IMR-90 (cell line): Measurements from ENCODE around the gene AASS. TPM values are rescaled to one million over a fixed set of nuclear protein-coding genes. Genes with fewer than 3 reads are reported as not detected.

Experiments
- ATAC-seq: fragments of 200-7000 bp; cut with Tn5 transposase; 2 replicates; pipeline ENCODE4 v1.9.1; 2020; ENCODE audit warnings: low read depth, mild to moderate bottlenecking, moderate library complexity
- BruUV-seq: library from RNA; stranded (reverse); fragments of 400-500 nt; replicated peaks from 2 replicates; lab custom pipeline; 2021; lab: Mats Ljungman, UMichigan
- CTCF ChIA-PET: fragments of 300-600 bp; formaldehyde crosslinking; extraction: SDS; loops from one replicate; lab custom pipeline; 2021; ENCODE audit warnings: antibody characterized with exemption; lab: Yijun Ruan, JAX
- POLR2A ChIA-PET: fragments of 300-600 bp; sonication (Branson Sonifier 250); formaldehyde crosslinking; loops from one replicate; lab custom pipeline; 2022; ENCODE audit warnings: antibody characterized with exemption; ENCODE audit not compliant: unreplicated experiment; lab: Charles Lee
- DNase-seq: peaks from one replicate; pipeline ENCODE4 v3.0.0; 2013
- H2AFZ ChIP-seq: replicated peaks from 2 replicates; pipeline ENCODE3; 2013; ENCODE audit warnings: low read length, mild to moderate bottlenecking; ENCODE audit not compliant: poor library complexity
- H2AK5ac ChIP-seq: 2 replicates; pipeline ENCODE4 v1.6.1; 2013; ENCODE audit warnings: low read depth, low read length, inconsistent platforms
- H2AK9ac ChIP-seq: replicated peaks from 2 replicates; pipeline ENCODE3; 2013; ENCODE audit warnings: mild to moderate bottlenecking, low read depth, low read length, moderate library complexity; ENCODE audit not compliant: poor library complexity
- H2BK120ac ChIP-seq: 2 replicates; pipeline ENCODE4 v1.6.1; 2013; ENCODE audit warnings: low read depth, low read length, inconsistent platforms
- H2BK15ac ChIP-seq: 3 replicates; pipeline ENCODE4 v1.6.1; 2013; ENCODE audit warnings: low read depth, low read length, inconsistent platforms
- H2BK20ac ChIP-seq: 2 replicates; pipeline ENCODE4 v1.6.1; 2013; ENCODE audit warnings: low read depth, mild to moderate bottlenecking, inconsistent platforms, low read length, moderate library complexity
- H2BK5ac ChIP-seq: 2 replicates; pipeline ENCODE4 v1.6.1; 2013; ENCODE audit warnings: mild to moderate bottlenecking, low read depth, low read length, inconsistent platforms; ENCODE audit not compliant: poor library complexity, severe bottlenecking
- H3K14ac ChIP-seq: replicated peaks from 2 replicates; pipeline ENCODE4 v1.6.1; 2013; ENCODE audit warnings: low read depth, low read length, inconsistent platforms
- H3K18ac ChIP-seq: 2 replicates; pipeline ENCODE4 v1.6.1; 2013; ENCODE audit warnings: low read depth, low read length, control low read depth
- H3K23ac ChIP-seq: 2 replicates; pipeline ENCODE4 v1.6.1; 2013; ENCODE audit warnings: low read depth, low read length, inconsistent platforms
- H3K27ac ChIP-seq: 2 replicates; pipeline ENCODE4 v1.5.1; 2013; ENCODE audit warnings: mild to moderate bottlenecking, control low read depth, low read length; ENCODE audit not compliant: insufficient read depth
- H3K27me3 ChIP-seq: 2 replicates; pipeline ENCODE4 v1.6.1; 2013; ENCODE audit warnings: low read length; ENCODE audit not compliant: control insufficient read depth, insufficient read depth
- H3K36me3 ChIP-seq: 2 replicates; pipeline ENCODE4 v1.6.1; 2013; ENCODE audit warnings: low read length, mixed read lengths; ENCODE audit not compliant: control insufficient read depth, insufficient read depth
- H3K4ac ChIP-seq: 2 replicates; pipeline ENCODE4 v1.6.1; 2013; ENCODE audit warnings: low read depth, low read length, inconsistent platforms
- H3K4me1 ChIP-seq: 2 replicates; pipeline ENCODE4 v1.6.1; 2013; ENCODE audit warnings: low read length, mixed read lengths; ENCODE audit not compliant: control insufficient read depth, insufficient read depth
- H3K4me2 ChIP-seq: 2 replicates; pipeline ENCODE4 v1.6.1; 2013; ENCODE audit warnings: low read depth, mild to moderate bottlenecking, control low read depth, low read length, moderate library complexity
- H3K4me3 ChIP-seq: 2 replicates; pipeline ENCODE4 v1.5.1; 2013; ENCODE audit warnings: low read depth, mild to moderate bottlenecking, control low read depth, low read length, moderate library complexity; ENCODE audit not compliant: insufficient read depth
- H3K56ac ChIP-seq: 2 replicates; pipeline ENCODE4 v1.6.1; 2013; ENCODE audit warnings: low read length, inconsistent platforms; ENCODE audit not compliant: insufficient read depth; ENCODE audit errors: extremely low read depth
- H3K79me1 ChIP-seq, 2 experiments: 2 replicates each; pipeline ENCODE4 v1.6.1; 2013; ENCODE audit warnings: low read length in 2 of 2, inconsistent platforms in 1 of 2, low read depth in 1 of 2
- H3K9ac ChIP-seq: 2 replicates; pipeline ENCODE4 v1.6.1; 2013; ENCODE audit warnings: low read depth, low read length, control low read depth
- H3K9me1 ChIP-seq: 2 replicates; pipeline ENCODE4 v1.6.1; 2013; ENCODE audit warnings: low read length, inconsistent platforms; ENCODE audit not compliant: insufficient read depth
- H3K9me3 ChIP-seq: 2 replicates; pipeline ENCODE4 v1.6.1; 2013; ENCODE audit warnings: low read length; ENCODE audit not compliant: control insufficient read depth, insufficient read depth
- H4K20me1 ChIP-seq: 2 replicates; pipeline ENCODE4 v1.6.1; 2013; ENCODE audit warnings: low read length, inconsistent platforms; ENCODE audit not compliant: insufficient read depth
- H4K5ac ChIP-seq: 2 replicates; pipeline ENCODE4 v1.6.1; 2013; ENCODE audit warnings: mild to moderate bottlenecking, low read depth, low read length, control low read depth
- H4K8ac ChIP-seq, 2 experiments: 2 replicates each; pipeline ENCODE4 v1.6.1; 2013; ENCODE audit warnings: low read depth in 2 of 2, low read length in 2 of 2, control low read depth in 1 of 2, inconsistent platforms in 1 of 2
- H4K91ac ChIP-seq: 2 replicates; pipeline ENCODE4 v1.6.1; 2013; ENCODE audit warnings: low read depth, low read length, inconsistent platforms; ENCODE audit not compliant: insufficient read depth
- CEBPB ChIP-seq: IDR thresholded peaks from 2 replicates; pipeline ENCODE4 v1.6.1; 2012; ENCODE audit warnings: low read depth, low read length, improper control_type of control experiment
- CHD1 ChIP-seq: IDR thresholded peaks from 2 replicates; pipeline ENCODE4 v1.6.1; 2012; ENCODE audit warnings: low read depth, low read length, improper control_type of control experiment
- FOS ChIP-seq: fragments of 150-350 bp; IDR thresholded peaks from 2 replicates; pipeline ENCODE4 v1.6.1; 2016; ENCODE audit warnings: low read depth, low read length
- MAFK ChIP-seq: IDR thresholded peaks from 2 replicates; pipeline ENCODE4 v1.6.1; 2012; ENCODE audit warnings: low read depth, low read length, improper control_type of control experiment
- MAZ ChIP-seq: IDR thresholded peaks from 2 replicates; pipeline ENCODE4 v1.6.1; 2012; ENCODE audit warnings: low read depth, mild to moderate bottlenecking, low read length, improper control_type of control experiment, moderate library complexity, borderline replicate concordance
- RCOR1 ChIP-seq: IDR thresholded peaks from 2 replicates; pipeline ENCODE4 v1.6.1; 2012; ENCODE audit warnings: mild to moderate bottlenecking, low read length, improper control_type of control experiment; ENCODE audit not compliant: insufficient replicate concordance
- SMC3 ChIP-seq: fragments of 150-350 bp; IDR thresholded peaks from 2 replicates; pipeline ENCODE4 v1.6.1; 2016; ENCODE audit warnings: low read depth, mild to moderate bottlenecking, antibody characterized with exemption, low read length, moderate library complexity
- WGBS, 2 experiments: methylation state at CpG; one replicate each; pipeline versions ENCODE4 v1.1.5 to v1.1.7; 2013; ENCODE audit warnings: missing lambda C conversion rate in 2 of 2; ENCODE audit not compliant: insufficient read length in 1 of 2; ENCODE audit errors: extremely low coverage in 2 of 2; 5-methylcytosine and 5-hydroxymethylcytosine counted together
- dilution Hi-C: fragments of 300-500 bp; cut with HindIII; formaldehyde crosslinking; loops from one replicate; pipeline ENCODE4 v1.14.3; 2018; ENCODE audit warnings: low sequenced_read_pairs; ENCODE audit not compliant: unreplicated experiment
- in situ Hi-C: fragments of 300-500 bp; cut with MboI; formaldehyde crosslinking; loops from 3 replicates; pipeline ENCODE4 v1.14.3; 2019; ENCODE audit warnings: low sequenced_read_pairs, inconsistent platforms, mixed read lengths
- intact Hi-C: fragments of 100-400 bp; cut with micrococcal nuclease; formaldehyde crosslinking; loops from 2 replicates; pipeline ENCODE4 v1.10.0; 2022
- polyA plus RNA-seq, 3 experiments: library from polyadenylated mRNA; depleted of rRNA; stranded (reverse); fragments of >200 nt; gene quantifications; 2 replicates each; pipeline ENCODE4 v1.2.3, GENCODE V29; 2012; ENCODE audit warnings: low replicate concordance in 1 of 3
- total RNA-seq: library from RNA; depleted of rRNA; stranded (reverse); fragments of >200 nt; gene quantifications from 2 replicates; pipeline ENCODE4 v1.2.3, GENCODE V29; 2012

The AASS gene
- total and polyA plus RNA-seq, 2 of the 4 experiments (the other 2 are of a cell fraction), result 6.1 to 12.9 TPM

DNA sequence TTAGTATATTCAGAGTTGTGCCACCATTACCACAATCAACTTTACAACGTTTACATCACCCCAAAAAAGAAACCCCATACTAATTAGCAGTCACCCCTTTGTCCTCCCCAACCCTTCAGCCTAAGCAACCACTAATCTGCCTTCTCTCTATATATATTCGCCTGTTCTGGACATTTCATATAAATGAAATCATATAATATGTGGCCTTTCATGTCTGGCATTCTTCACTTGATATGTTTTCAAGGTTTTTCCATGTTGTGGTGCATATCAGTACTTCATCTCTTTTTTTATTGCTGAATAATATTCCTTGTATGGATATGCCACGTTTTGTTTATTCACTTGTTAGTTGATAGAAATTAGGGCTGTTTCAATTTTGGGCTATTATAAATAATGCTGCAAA lies 70.4 kb downstream of the AASS start:
- H3K18ac ChIP-seq, result no peak overlapping the region
- no peak overlapping the region for H3K14ac ChIP-seq
- DNase-seq (no peak), ATAC-seq (no peak)
- BruUV-seq, result no TSS peak
- CTCF ChIA-PET, result no interaction called here
- H2BK120ac ChIP-seq, result no peak overlapping the region
- H2AFZ ChIP-seq, result no peak overlapping the region
- WGBS, 2 experiments, result no CpG with 5 or more reads among the region's 3 CpGs
- H4K91ac ChIP-seq, result no peak overlapping the region
- no peaks in the 10 kb centered on the region for H3K27me3 ChIP-seq
- H2BK15ac ChIP-seq, result no peak overlapping the region
- no peak overlapping the region for H4K5ac ChIP-seq
- no peak overlapping the region for H2BK20ac ChIP-seq
- H3K27ac ChIP-seq, result no peak overlapping the region
- H3K36me3 ChIP-seq, result peaks cover 6% of the 10 kb centered on the region; the same call in 1 of the 2 replicates
- no peak overlapping the region for H2AK9ac ChIP-seq
- H2BK5ac ChIP-seq, result no peak overlapping the region
- no peak overlapping the region for H3K4me2 ChIP-seq
- no peak overlapping the region for H3K56ac ChIP-seq
- H3K4ac ChIP-seq, result no peak overlapping the region
- no peak overlapping the region for H3K23ac ChIP-seq
- intact Hi-C loops, result no loop called here
- H4K20me1 ChIP-seq, result no peaks in the 10 kb centered on the region
- in situ Hi-C loops, result no loop called here
- no peak overlapping the region for H4K8ac ChIP-seq
- no peak overlapping the region for H3K4me3 ChIP-seq
- POLR2A ChIA-PET, result no interaction called here
- H3K4me1 ChIP-seq, result no peaks in the 10 kb centered on the region
- H3K9me1 ChIP-seq, result no peaks in the 10 kb centered on the region
- no peak overlapping the region for H3K9ac ChIP-seq
- no peaks in the 10 kb centered on the region for H3K79me1 ChIP-seq
- no peak overlapping the region for H2AK5ac ChIP-seq
- H3K9me3 ChIP-seq, result no peaks in the 10 kb centered on the region
- TF ChIP-seq MAFK (no peak), MAZ (no peak), CHD1 (no peak), RCOR1 (no peak), CEBPB (no peak), FOS (no peak), SMC3 (no peak)
- dilution Hi-C loops, result no loop called here
